Epithelial cell of proximal tubule (primary cell): Measurements from ENCODE around the gene ERMP1. TPM values are rescaled to one million over a fixed set of nuclear protein-coding genes. Genes with fewer than 3 reads are reported as not detected.

Source experiments
- DNase-seq: peaks from one replicate; pipeline ENCODE4 v3.0.0-alpha.2; 2011; ENCODE audit warnings: low read depth
- H3K4me3 ChIP-seq: 2 replicates; pipeline ENCODE4 v1.5.1; 2011; ENCODE audit warnings: low read depth, mild to moderate bottlenecking, low read length
- total RNA-seq: library from RNA; depleted of rRNA; stranded (reverse); fragments of >200 nt; gene quantifications from 2 replicates; pipeline ENCODE4 v1.2.3, GENCODE V29; 2015
- TF ChIP-seq, protein P1 (sequence below): conservative IDR thresholded peaks from 2 replicates; pipeline ENCODE4 v1.5.1; 2012; ENCODE audit warnings: low read depth, mild to moderate bottlenecking, low read length

The ERMP1 gene
- total RNA-seq, 1 donor from 2014 or later = 21.3 TPM

DNA sequence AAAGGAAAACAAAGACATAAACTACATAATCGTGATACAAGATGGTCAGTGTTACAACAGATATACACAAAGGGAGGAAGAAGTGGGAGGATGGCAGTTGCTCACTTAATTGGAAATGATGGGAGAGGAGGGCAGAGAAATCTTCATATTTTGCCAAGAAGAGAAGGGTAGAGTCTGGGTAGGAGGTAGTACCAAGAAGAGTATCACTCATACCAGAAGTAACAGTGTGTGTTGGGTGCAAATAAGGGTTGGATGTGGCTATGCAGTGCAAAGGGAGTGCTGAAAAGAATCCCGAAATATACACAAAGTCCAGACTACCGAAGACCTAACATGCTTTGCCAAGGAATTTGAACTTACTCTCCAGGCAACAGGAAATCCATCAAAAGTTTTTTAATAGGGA lies 41.0 kb downstream of the ERMP1 start:
- TF ChIP-seq, protein P1, sequence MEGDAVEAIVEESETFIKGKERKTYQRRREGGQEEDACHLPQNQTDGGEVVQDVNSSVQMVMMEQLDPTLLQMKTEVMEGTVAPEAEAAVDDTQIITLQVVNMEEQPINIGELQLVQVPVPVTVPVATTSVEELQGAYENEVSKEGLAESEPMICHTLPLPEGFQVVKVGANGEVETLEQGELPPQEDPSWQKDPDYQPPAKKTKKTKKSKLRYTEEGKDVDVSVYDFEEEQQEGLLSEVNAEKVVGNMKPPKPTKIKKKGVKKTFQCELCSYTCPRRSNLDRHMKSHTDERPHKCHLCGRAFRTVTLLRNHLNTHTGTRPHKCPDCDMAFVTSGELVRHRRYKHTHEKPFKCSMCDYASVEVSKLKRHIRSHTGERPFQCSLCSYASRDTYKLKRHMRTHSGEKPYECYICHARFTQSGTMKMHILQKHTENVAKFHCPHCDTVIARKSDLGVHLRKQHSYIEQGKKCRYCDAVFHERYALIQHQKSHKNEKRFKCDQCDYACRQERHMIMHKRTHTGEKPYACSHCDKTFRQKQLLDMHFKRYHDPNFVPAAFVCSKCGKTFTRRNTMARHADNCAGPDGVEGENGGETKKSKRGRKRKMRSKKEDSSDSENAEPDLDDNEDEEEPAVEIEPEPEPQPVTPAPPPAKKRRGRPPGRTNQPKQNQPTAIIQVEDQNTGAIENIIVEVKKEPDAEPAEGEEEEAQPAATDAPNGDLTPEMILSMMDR = no peak
- no peak for DNase-seq
- no peak overlapping the region for H3K4me3 ChIP-seq

GRCh38 chr9:5790923-5791322 lies 42.0 kb downstream of the ERMP1 start:
- H3K4me3 ChIP-seq = no peak overlapping the region
- TF ChIP-seq, protein P1 = no peak
- DNase-seq = no peak

DNA sequence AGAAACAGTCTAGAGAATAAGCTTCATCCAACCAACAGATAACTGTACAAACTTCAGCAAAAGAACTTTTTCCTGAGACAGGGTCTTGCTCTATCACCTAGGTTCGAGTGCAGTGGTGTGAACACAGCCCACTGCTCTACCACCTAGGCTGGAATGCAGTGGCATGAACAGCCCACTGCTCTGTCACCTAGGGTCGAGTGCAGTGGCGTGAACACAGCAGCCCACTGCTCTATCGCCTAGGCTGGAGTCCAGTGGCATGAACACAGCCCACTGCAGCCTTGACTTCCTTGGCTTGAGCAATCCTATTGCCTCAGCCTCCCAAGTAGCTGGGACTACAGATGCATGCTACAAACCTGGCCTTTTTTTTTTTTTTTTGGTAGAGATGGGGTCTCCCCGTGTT lies 43.4 kb downstream of the ERMP1 start:
- no peak for DNase-seq
- H3K4me3 ChIP-seq = no peak overlapping the region
- TF ChIP-seq, protein P1 = no peak

DNA sequence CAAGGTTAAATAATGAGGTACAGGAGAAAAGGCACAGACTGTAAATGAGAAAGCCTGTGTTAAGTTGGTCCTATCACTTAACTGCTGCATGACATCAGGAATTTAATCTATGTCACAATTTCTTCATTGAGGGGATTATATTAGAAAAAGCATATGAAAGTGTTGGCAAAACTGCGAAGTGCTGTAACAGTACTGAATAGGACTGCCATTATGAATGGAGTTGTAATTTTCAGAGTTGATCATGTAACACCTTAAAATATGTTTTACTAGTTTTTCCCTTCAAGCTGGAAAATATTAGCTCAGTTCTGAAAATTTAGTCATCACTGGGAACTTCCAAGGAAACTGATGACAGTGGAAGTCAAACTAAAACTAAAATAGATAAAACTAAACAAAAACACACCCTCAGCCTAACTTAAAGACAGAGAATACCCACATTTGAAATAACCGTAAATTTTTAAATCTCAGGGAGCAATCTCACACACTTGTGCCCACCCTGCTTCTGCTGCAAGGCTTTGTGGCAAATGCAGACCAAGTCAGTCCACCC lies 45.1 kb downstream of the ERMP1 start:
- no peak for DNase-seq
- H3K4me3 ChIP-seq = no peak overlapping the region
- TF ChIP-seq, protein P1 = no peak

DNA sequence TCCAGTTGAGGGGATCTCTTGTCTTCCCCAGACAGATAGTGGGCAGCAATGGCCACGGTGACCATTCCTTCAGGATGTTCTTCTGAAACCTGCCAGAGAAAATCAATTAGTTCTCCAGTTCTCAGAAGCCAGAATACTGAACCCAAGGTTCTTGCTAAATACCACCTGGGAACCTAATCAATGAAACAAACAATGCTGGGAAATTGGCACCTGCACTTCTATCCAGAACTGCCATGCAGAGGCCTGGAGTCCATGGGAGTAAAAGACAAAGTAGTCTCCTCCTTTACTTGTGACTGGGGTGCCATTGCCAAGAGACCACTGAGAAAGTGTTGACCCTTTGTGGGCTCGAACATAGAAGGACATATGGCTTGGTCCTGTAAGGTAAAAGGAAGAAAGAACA lies 45.7 kb downstream of the ERMP1 start:
- no peak overlapping the region for H3K4me3 ChIP-seq
- TF ChIP-seq, protein P1 = no peak
- no peak for DNase-seq

DNA sequence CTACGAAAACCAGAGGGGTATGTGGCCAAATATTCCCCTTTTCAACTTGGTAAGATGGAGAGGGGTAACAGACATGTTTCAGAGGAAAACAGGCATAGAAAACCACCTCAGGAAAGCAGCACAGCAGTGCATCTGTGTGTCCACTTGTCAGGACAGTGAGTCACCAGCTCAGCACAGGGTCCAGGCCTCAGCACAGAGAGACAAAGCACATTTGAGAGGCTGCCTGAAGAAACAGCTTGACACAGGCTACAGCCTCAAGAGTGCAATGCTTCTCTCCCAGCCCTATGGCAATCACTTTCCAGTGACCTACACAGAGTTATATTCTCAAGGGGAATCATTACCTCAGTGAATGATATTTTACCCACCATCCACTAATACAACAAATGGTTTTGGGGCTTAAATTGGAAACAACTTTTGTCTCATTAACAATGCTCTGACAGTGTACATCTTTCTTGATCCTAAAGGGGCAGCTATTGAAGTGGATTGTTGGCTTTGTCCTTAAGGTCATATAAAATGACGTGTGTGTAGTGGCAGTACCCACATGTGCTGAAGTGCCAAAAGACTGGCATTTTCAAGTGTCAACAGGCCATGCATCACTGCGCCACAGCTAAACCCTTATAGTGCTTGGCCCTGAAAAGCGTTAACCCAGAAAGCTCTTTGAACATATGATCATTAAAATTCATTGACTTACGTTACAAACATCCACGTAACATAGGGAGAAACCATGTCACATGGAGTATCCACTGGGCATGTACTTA lies 46.4 kb downstream of the ERMP1 start:
- no peak overlapping the region for H3K4me3 ChIP-seq
- TF ChIP-seq, protein P1 = no peak
- DNase-seq = no peak
